Natural killer cell (primary cell): Measurements from ENCODE around the gene ST6GALNAC4. TPM values are rescaled to one million over a fixed set of nuclear protein-coding genes. Genes with fewer than 3 reads are reported as not detected.

Experiments
- ATAC-seq, 3 donors: fragments of 150-1000 bp in 2 of 3; fragments of 200-7000 bp in 1 of 3; cut with Tn5 transposase; 1 replicate in 1 of 3; 2 replicates in 2 of 3; pipeline ENCODE4 v1.10.0; 2021; ENCODE audit warnings: mild to moderate bottlenecking in 2 of 3, moderate library complexity in 2 of 3
- DNase-seq, 2 donors: peaks; one replicate each; pipeline versions ENCODE4 v3.0.0 to v3.0.0-alpha.2; 2013 to 2021; ENCODE audit warnings: mixed read lengths in 1 of 2
- H3K27ac ChIP-seq: one replicate; pipeline ENCODE4 v1.5.1; 2013; ENCODE audit warnings: mild to moderate bottlenecking, low read length
- H3K27me3 ChIP-seq: one replicate; pipeline ENCODE4 v1.6.1; 2013; ENCODE audit warnings: low read length; ENCODE audit not compliant: control insufficient read depth, insufficient read depth
- H3K36me3 ChIP-seq: one replicate; pipeline ENCODE4 v1.6.1; 2013; ENCODE audit warnings: low read length; ENCODE audit not compliant: control insufficient read depth, insufficient read depth
- H3K4me1 ChIP-seq: one replicate; pipeline ENCODE4 v1.6.1; 2013; ENCODE audit warnings: low read length; ENCODE audit not compliant: control insufficient read depth, insufficient read depth
- H3K4me3 ChIP-seq: one replicate; pipeline ENCODE4 v1.5.1; 2013; ENCODE audit warnings: low read length
- H3K9me3 ChIP-seq: one replicate; pipeline ENCODE4 v1.6.1; 2013; ENCODE audit warnings: low read length; ENCODE audit not compliant: control insufficient read depth, insufficient read depth
- H3K27ac Mint-ChIP-seq, 2 donors: one replicate each; pipeline ENCODE4 v1.8.0; 2022; ENCODE audit warnings: mild to moderate bottlenecking in 2 of 2, mixed read lengths in 2 of 2, moderate library complexity in 1 of 2
- H3K27me3 Mint-ChIP-seq, 2 donors: one replicate each; pipeline ENCODE4 v1.8.0; 2022; ENCODE audit warnings: low read depth in 2 of 2, mixed read lengths in 2 of 2
- H3K36me3 Mint-ChIP-seq: one replicate; pipeline ENCODE4 v1.8.0; 2022; ENCODE audit warnings: mixed read lengths
- H3K4me1 Mint-ChIP-seq, 2 donors: one replicate each; pipeline ENCODE4 v1.8.0; 2022; ENCODE audit warnings: mixed read lengths in 2 of 2
- H3K4me3 Mint-ChIP-seq: one replicate; pipeline ENCODE4 v1.8.0; 2022; ENCODE audit warnings: mild to moderate bottlenecking, moderate library complexity, mixed read lengths
- H3K9me3 Mint-ChIP-seq, 2 donors: one replicate each; pipeline ENCODE4 v1.8.0; 2022; ENCODE audit warnings: mixed read lengths in 2 of 2
- CTCF ChIP-seq: fragments of 200-600 bp; IDR thresholded peaks from one replicate; pipeline ENCODE4 v1.8.0; 2022; ENCODE audit warnings: antibody characterized with exemption
- WGBS: methylation state at CpG from one replicate; pipeline ENCODE4 v1.1.7; 2013; ENCODE audit warnings: missing lambda C conversion rate; ENCODE audit not compliant: insufficient coverage; 5-methylcytosine and 5-hydroxymethylcytosine counted together
- intact Hi-C: fragments of 100-400 bp; cut with micrococcal nuclease; formaldehyde crosslinking; loops from one replicate; pipeline ENCODE4 v1.14.2; 2022
- total RNA-seq, 4 donors: library from RNA; stranded (reverse); fragments of 120-200 nt in 1 of 4; gene quantifications; one replicate each; pipeline versions ENCODE4 v1.2.3 to v1.2.4, GENCODE V29; 2013 to 2022

Gene ST6GALNAC4
- total RNA-seq, 3 donors from 2014 or later (not counting 1 experiment from before 2014, with no cell fraction given): 18.8 to 33.0 (median 20.4) TPM

- DNase-seq (no peak), ATAC-seq (no peak)
- peaks cover 18% of the 10 kb centered on the region for H3K4me1 ChIP-seq
- peaks cover 53% of the 10 kb centered on the region for H3K36me3 ChIP-seq
- intact Hi-C loops: no loop called here
- 98% methylated on average over 18 of the region's 18 CpGs for WGBS
- H3K27me3 ChIP-seq: no peaks in the 10 kb centered on the region
- peak overlapping the region in 1 of 2 donors; percentile 80 for H3K27ac Mint-ChIP-seq
- H3K4me3 ChIP-seq: no peak overlapping the region
- peaks cover 12 to 35% of the 10 kb centered on the region in 2 donors for H3K4me1 Mint-ChIP-seq
- no peaks in the 10 kb centered on the region for H3K27me3 Mint-ChIP-seq
- no peak overlapping the region for H3K4me3 Mint-ChIP-seq
- H3K27ac ChIP-seq: no peak overlapping the region
- no peaks in the 10 kb centered on the region for H3K9me3 ChIP-seq
- TF ChIP-seq CTCF: no peak
- no peaks in the 10 kb centered on the region for H3K9me3 Mint-ChIP-seq
- no peaks in the 10 kb centered on the region for H3K36me3 Mint-ChIP-seq
Observed at GRCh38 chr9:127886401-127886972, 30.4 kb downstream of the ST6GALNAC4 start.

- Mint-ChIP-seq H3K4me1 (peaks cover 12 to 32% of the 10 kb centered on the region in 2 donors), H3K36me3 (no peaks in the 10 kb centered on the region), H3K27ac (peak overlapping the region in 1 of 2 donors; percentile 80), H3K27me3 (no peaks in the 10 kb centered on the region), H3K4me3 (no peak overlapping the region), H3K9me3 (no peaks in the 10 kb centered on the region)
- Histone ChIP-seq H3K9me3 (no peaks in the 10 kb centered on the region), H3K36me3 (peaks cover 47% of the 10 kb centered on the region), H3K4me3 (no peak overlapping the region), H3K27me3 (no peaks in the 10 kb centered on the region), H3K27ac (no peak overlapping the region), H3K4me1 (peaks cover 18% of the 10 kb centered on the region)
- WGBS: 87% methylated on average over 13 of the region's 13 CpGs
- TF ChIP-seq CTCF: no peak
- ATAC-seq: no peak
- no peak for DNase-seq
- intact Hi-C loops: no loop called here
Observed at GRCh38 chr9:127885508-127886281, 31.1 kb downstream of the ST6GALNAC4 start.

GRCh38 chr9:127884976-127885490 lies 31.8 kb downstream of the ST6GALNAC4 start:
- H3K9me3 ChIP-seq: no peaks in the 10 kb centered on the region
- peaks cover 18% of the 10 kb centered on the region for H3K4me1 ChIP-seq
- Mint-ChIP-seq H3K4me1 (peaks cover 12 to 32% of the 10 kb centered on the region in 2 donors), H3K27ac (peak overlapping the region; percentile 75 to 80), H3K9me3 (no peaks in the 10 kb centered on the region), H3K27me3 (no peaks in the 10 kb centered on the region), H3K36me3 (no peaks in the 10 kb centered on the region), H3K4me3 (no peak overlapping the region)
- intact Hi-C loops: no loop called here
- WGBS: 64% methylated on average over 15 of the region's 15 CpGs
- H3K27ac ChIP-seq: no peak overlapping the region
- DNase-seq (no peak), ATAC-seq (no peak)
- H3K27me3 ChIP-seq: no peaks in the 10 kb centered on the region
- no peak for TF ChIP-seq CTCF
- peaks cover 40% of the 10 kb centered on the region for H3K36me3 ChIP-seq
- H3K4me3 ChIP-seq: no peak overlapping the region
